Esophagus muscularis mucosa (tissue), 4 donors: ENCODE data around the gene MYO7B.

ENCODE experiments used
- CTCF ChIP-seq, 3 experiments: fragments of 200-600 bp in 2 of 3; fragments of 450-650 bp in 1 of 3; sonication (generic) in 2 of 3; IDR thresholded peaks; one replicate each; pipeline ENCODE4 v1.5.1; 2017 to 2019; ENCODE audit warnings: antibody characterized with exemption in 3 of 3, mild to moderate bottlenecking in 2 of 3, moderate library complexity in 1 of 3
- EP300 ChIP-seq: sonication (generic); formaldehyde crosslinking; IDR thresholded peaks from one replicate; pipeline ENCODE4 v1.6.1; 2017; ENCODE audit warnings: antibody characterized with exemption
- POLR2A ChIP-seq: fragments of 450-650 bp; IDR thresholded peaks from one replicate; pipeline ENCODE4 v1.6.1; 2017; ENCODE audit warnings: antibody characterized with exemption, moderate library complexity, mild to moderate bottlenecking, low read depth
- POLR2AphosphoS5 ChIP-seq, 2 donors: sonication (generic); formaldehyde crosslinking; IDR thresholded peaks; one replicate each; pipeline ENCODE4 v1.6.1; 2017; ENCODE audit warnings: antibody characterized with exemption in 2 of 2

- TF ChIP-seq CTCF (IDR thresholded peaks at IDR 0.05) (no peak), POLR2AphosphoS5 (IDR thresholded peaks at IDR 0.05) (no peak), EP300 (no peak), POLR2A (no peak)
Measured at GRCh38 chr2:127679680-127680361, 144.3 kb downstream of the MYO7B start.
